NCI-H1105 (cell line): Measurements from ENCODE around the gene MYL6.
A peak's percentile ranks its signal among the peaks of the same experiment; 100 is the strongest.
"Not testable (repeated sequence)": the region's sequence is repeated elsewhere in the genome, so short reads cannot be mapped to it uniquely, and the experiment has no call there.

Experiments used
- DNase-seq: peaks from one replicate; lab custom pipeline; 2025; lab: John Stamatoyannopoulos, UW

Gene MYL6

DNA sequence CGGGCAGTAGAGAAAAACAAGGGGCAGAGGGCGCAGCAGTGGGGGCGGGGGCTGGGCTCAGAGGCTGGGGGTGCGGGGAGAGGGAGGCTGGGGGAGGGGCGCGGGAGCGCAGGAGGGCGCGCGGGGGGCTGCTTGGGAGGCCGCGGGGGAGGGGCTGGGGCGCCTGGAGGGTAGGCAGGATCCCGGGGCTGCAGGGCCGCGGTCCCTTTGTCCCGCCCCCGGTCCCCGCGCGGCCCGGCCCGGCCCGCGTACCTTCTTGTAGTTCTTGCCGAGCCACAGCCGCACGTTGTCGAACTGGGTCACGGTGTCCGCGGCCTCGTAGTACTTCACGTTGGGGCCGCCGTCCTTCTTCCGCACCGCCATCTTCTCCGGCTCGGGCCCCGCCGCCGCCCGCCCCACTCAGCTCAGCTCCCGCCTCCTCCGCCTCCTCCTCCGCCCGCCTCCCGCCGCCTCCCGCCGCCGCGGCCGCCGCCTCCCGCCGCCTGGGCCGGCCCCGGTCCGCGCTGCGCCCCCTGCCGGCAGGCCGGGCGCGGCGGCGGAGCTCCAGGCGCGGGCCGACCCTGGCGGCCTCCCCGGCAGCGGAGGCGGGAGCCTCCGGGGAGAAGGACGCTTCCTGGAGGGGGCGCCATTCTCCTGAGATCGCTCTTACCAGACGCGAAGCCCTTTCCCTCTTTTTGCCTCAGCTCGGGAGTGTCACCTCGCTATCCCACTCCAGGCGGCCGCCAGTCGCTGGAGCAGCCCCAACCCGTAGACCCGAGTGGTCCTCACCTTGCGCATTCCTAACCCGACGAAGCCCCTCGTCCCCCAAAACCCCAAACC is 31.1 kb downstream of the MYL6 start, which contains the start of gene SMARCC2:
Gene SMARCC2, minus strand, starts transcription at position 385 of the 819 bp plus-strand sequence. Its CDS starts 22 bp downstream, at position 363.
- DNase-seq: peak; percentile 53

DNA sequence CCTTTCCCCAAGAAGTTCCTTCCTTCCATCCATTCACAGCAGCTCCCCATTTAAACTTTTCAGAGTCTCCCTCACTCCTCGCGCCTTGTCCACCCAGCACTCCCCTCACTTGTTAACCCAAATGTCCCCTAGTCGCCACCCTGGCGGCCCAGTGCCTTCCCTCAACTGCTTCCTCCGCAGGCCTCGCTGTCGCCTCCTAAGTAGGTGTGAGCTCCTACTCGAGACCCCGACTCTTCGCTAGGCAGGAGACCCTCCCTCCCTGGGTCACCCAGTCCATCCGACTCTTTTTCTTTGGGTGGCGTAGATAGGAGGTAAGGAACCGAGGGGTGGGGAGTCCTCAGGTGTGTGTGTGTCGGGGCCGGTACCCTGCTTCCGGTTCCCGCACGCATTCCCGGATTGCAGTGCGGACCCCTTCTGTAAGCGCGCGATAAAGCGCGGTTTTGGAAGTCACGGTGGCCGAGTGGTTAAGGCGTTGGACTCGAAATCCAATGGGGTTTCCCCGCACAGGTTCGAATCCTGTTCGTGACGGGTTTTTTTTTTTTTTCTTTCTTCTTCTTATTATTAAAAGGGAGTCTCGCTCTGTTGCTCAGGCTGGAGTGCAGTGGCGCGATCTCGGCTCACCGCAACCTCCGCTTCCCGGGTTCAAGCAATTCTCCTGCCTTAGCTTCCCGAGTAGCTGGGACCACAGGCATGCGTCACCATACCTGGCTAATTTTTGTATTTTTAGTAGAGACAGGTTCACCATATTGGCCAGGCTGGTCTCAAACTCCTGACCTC is 31.9 kb downstream of the MYL6 start:
- DNase-seq: peak; percentile 65

DNA sequence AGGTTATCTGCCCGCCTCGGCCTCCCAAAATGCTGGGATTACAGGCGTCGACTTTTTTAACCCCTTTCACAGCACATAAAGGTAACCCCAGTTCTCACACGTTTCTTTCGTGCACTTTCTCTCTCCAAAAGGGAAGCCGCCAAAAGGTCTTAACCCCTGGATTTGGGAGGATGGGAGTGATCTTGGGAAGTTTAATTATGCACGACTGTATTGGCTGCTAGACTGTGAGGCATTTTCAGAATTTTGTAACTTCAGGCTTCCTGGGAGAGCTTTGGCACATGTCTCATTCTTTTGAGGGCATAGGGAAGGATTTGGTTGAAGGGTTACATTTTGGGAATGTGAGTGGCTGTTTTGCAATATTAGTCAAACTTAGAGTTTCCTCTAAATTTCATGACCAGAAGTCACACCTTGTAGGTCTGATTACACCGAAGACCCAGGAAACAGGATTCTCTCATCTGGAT is 32.6 kb downstream of the MYL6 start:
- DNase-seq: no peak

DNA sequence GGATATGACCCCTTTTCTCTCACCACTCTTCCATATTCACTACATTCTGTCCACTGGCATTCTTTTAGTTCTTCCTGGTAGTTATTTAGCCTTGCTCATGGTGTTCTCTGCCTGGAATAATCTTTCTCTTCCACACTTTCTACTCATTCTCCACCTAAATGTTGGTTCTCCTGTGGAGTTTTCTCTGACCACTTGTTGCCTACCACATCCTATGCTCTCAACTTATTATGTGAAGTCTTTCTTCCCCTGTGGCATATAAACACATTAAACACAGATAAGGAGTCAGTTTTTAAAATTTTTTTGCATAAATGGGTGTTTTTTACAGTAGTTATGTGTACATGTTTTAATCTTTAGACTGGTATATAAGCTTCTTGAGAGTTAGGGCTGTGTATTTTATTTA is 34.4 kb downstream of the MYL6 start:
- no peak for DNase-seq

DNA sequence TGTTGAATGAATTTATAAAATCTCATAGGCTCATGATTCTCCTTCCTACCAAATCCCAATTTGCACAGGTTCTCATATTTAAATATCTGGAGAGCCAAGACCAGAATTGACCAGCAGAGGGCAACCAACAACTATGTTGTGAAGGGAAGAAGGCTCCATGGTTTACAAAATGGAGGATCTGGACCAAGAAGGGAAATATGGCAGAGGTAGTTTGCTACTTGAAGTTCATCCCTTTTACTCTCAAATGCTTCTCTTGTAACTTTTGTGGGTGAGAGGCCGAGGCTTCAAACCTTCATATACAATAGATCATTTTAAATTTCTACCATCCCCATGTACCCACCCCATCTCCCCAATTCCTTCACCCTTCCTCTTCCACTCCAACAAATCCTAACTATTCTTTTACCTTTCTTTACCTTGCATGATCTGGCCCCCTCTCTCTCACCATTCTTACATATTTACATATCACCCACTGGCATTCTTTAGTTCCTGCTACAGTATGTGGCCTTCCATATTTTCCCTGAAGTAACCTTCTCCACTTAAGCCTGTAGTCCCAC is 34.9 kb downstream of the MYL6 start:
- peak; percentile 71 for DNase-seq

DNA sequence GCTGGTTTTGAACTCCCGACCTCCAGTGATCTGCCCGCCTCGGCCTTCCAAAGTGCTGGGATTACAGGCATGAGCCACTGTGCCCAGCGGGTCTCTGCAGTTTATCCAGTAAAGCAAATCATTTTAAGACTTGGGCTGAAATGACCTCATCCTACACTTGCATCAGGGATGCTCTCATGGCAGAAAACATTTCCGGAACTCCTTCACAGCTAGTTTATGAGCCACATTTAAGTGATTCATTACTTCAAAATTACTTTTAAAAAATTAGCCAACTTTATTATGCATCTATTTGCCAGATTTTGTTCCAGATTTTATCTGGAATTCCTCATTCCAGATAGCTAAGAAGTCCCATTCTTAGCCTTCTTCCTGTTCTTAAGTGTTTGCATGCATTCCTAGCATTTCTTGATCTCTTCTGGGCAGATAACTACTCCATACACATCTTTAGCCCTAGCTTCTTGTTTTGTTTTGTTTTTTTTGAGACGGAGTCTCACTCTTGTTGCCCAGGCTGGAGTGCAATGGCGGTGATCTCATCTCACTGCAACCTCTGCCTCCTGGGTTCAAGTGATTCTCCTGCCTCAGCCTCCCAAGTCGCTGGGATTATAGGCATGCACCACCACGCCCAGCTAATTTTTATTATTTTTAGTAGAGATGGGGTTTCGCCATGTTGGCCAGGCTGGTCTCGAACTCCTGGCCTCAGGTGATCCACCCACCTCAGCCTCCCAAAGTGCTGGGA is 38.8 kb downstream of the MYL6 start:
- DNase-seq: not testable (repeated sequence)

DNA sequence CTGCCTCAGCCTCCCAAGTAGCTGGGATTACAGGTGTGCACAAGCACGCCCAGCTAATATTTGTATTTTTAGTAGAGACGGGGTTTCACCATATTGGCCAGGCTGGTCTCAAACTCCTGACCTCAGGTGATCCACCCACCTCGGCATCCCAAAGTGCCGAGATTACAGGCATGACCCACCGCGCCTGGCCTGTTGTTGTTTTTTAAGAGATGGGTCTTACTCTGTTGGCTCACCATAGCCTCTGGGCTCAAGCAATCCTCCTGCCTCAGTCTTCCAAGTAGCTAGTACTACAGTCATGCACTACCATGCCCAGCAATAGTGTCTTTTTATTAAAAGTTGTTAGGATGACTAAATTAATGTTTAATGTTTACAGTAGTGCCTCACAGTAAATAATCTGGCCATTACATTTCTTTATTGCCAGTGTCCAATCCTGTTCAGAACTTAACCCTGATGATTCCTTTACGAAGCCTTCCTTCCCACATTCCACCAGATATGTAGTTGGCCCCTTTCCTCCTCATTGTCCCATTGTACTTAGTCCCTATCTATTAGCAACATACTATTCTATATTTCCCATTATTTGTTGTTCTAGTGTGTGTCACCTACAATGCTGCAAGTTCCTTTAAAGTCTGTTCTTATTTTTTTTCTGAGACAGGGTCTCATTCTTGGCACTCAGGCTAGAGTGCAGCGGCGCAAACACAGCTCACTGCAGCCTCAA is 39.9 kb downstream of the MYL6 start:
- no peak for DNase-seq

DNA sequence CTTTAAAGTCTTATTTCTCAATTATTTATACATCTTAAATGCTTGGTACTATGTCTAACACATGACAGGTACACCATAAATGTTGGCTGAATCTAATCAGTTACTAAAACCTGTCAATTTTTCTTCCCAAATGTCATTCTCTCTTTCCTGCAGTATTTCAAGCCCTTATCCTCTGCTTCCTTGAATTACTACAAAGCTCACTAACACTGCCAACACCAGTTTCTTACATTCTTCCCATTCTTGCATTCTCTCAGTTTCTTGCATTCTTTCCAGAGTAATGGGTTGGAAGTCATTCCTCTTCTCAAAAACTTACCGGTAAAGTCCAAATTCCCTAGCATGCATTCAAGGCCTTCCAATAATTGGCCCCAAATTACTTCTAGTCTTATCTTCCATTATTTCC is 40.7 kb downstream of the MYL6 start:
- DNase-seq: no peak

DNA sequence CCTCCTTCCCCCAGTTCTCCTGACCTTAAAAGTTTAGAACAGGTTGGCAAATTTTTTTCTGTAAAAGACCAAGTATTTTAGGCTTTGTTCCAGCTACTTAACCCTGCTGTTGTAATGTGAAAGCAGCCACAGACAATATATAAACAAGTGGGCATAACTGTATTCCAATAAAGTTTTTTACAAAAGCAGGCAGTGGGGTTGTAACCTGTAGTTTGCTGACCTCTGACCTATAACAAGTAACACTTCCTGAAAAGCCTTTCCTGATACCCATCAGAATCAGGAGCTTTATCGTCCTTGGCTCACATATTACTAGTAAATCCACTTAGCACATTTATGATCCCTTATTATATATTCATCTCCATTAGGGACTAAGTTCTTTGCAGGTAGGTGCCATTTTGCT is 44.2 kb downstream of the MYL6 start:
- DNase-seq: no peak

DNA sequence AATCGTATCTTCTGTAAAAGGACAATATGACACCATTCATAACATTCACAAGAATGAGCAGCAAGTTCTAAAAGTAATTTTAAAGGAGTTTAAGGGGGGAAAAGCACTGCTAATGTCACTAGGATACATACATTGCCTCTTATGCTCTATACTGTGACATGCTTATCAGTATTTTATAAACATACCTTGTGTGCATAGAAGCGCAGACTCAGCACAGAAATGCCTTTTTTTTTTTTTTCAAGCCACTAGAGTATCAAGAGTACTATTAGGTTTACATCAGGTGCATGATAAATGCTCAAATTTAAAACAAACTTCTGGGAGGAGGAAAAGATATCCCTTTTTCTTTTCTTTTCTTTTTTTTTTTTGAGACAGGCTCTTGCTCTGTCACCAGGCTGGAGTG is 44.7 kb downstream of the MYL6 start:
- DNase-seq: no peak

DNA sequence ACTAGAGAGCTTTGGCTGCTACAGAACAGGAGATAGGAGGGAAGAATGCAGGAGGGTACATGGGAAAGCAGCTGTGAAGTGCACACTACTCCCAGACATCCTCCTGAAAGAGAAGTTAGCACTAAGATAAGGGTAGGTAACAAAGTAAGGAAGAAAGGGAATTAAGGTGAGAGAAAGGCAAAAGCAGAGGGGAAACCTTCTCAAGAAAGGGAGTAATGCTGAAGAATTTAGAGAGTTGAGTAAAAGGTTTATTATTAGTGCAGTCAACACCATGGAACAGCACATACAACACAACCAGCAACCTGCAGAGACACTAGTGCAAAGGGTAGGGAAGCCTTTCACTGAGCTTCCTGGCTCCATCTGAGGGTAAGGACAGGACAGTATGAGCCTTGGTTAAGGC is 46.1 kb downstream of the MYL6 start:
- no peak for DNase-seq

DNA sequence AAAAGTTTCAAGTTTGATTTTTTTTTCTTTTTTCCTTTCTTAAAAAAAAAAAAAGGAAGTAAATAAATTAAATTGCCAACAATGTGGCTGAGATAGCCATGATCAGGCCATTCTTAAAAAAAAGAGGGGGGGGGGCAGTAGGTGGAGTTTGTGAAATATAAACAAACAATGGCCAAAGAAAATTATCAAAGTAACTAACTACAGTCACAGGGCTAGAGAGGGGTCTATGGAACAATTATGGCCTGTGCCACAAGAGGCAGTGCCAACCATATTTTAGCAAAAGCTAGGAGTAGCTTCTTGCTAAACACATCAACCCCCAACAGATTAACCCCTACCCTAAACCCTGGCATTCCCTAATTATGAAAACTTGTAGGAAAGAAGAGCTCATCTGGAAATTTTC is 47.3 kb downstream of the MYL6 start:
- no peak for DNase-seq

DNA sequence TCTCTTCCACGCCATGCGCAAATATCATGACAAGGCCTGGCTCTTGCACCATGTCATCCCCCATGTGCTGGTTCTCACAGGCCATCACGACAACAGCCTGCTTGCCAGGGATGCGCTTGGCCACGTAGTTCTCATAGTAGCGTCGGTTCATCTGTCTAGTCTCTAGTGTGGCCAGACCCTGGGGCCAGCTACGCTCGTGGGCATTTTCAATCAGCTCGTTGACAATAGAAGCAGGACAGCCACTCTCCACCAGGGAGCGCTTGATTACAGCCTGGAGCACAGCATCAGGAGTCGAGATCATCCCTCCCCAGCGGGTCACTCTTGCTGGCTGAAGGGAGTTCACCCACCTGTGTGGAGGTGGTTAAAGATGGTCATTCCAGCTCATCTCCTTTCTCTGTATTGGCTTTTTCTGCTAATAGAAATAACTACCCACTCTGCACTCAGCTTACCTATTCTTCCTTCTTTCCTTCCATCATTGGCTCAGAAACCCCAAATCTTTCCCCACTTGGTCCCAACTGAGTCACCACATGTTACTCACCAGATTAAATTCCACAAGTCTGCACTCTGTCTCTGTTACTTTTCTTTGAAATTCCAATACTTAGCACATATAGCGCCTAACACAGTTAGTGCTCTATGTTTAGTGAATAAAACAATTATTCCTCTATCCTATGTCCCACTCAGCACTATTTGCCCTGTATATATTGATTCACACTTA is 48.5 kb downstream of the MYL6 start:
- no peak for DNase-seq

DNA sequence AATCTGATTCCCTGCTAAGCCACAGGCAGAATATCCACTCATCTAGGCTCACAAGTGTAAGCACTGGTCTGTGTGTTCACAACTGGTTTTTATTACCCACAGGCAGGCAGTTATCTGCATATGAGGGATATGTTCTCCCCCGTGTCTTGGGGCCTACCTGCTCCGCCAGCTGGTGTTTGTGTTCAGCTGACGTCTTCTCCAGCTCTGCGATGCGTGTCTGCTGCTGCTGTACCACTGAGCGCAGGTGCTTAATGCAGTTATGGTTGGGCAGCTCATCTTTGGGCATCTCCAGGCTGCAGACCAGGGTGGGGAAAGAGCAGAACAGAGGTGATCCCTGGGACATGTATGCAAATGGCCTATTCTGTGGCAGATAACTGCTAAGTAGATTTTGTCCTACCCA is 49.8 kb downstream of the MYL6 start:
- DNase-seq: no peak
